Effector memory CD8-positive, alpha-beta T cell (primary cell): Measurements from ENCODE around the gene HIGD1B.
"Not testable (repeated sequence)": the region's sequence is repeated elsewhere in the genome, so short reads cannot be mapped to it uniquely, and the experiment has no call there.

ENCODE experiments used
- ATAC-seq: fragments of 150-1000 bp; cut with Tn5 transposase; replicated peaks from 2 replicates; pipeline ENCODE4 v1.10.0; 2021; ENCODE audit warnings: mild to moderate bottlenecking, moderate library complexity
- DNase-seq, 3 experiments: peaks; one replicate each; pipeline ENCODE4 v3.0.0; 2021
- H3K27ac Mint-ChIP-seq, 2 donors: one replicate each; pipeline ENCODE4 v1.8.0; 2022; ENCODE audit warnings: mild to moderate bottlenecking in 2 of 2, mixed read lengths in 2 of 2, moderate library complexity in 2 of 2
- H3K27me3 Mint-ChIP-seq, 2 donors: one replicate each; pipeline ENCODE4 v1.8.0; 2022; ENCODE audit warnings: mixed read lengths in 2 of 2
- H3K36me3 Mint-ChIP-seq: one replicate; pipeline ENCODE4 v1.8.0; 2022; ENCODE audit warnings: mild to moderate bottlenecking, moderate library complexity, mixed read lengths; ENCODE audit not compliant: insufficient read depth
- H3K4me1 Mint-ChIP-seq, 2 donors: one replicate each; pipeline ENCODE4 v1.8.0; 2022; ENCODE audit warnings: low read depth in 2 of 2, mixed read lengths in 2 of 2
- H3K4me3 Mint-ChIP-seq, 2 donors: one replicate each; pipeline ENCODE4 v1.8.0; 2022; ENCODE audit warnings: mild to moderate bottlenecking in 2 of 2, mixed read lengths in 2 of 2, moderate library complexity in 2 of 2
- H3K9me3 Mint-ChIP-seq, 2 donors: one replicate each; pipeline ENCODE4 v1.8.0; 2022; ENCODE audit warnings: mixed read lengths in 2 of 2
- total RNA-seq, 9 experiments: gene quantifications; one replicate each; lab custom pipeline; 2026; lab: John Stamatoyannopoulos, UW

The HIGD1B gene
- 0 reads per million in 9 experiments for total RNA-seq

- Mint-ChIP-seq H3K9me3 (no peaks in the 10 kb centered on the region), H3K27me3 (no peaks in the 10 kb centered on the region), H3K4me3 (no peak within 1 kb of the TSS), H3K27ac (peak within 1 kb of the TSS; percentile 49 to 78), H3K4me1 (peaks cover 0 to 5% of the 10 kb centered on the region in 2 donors), H3K36me3 (peaks cover 21% of the 10 kb centered on the region)
- ATAC-seq (no peak), DNase-seq (no peak)
Measured at GRCh38 chr17:44847586-44847985, at the start of gene HIGD1B. HIGD1B (plus strand) TSS chr17:44847883; CDS start chr17:44848153, 270 bp downstream.

- no peaks in the 10 kb centered on the region for H3K36me3 Mint-ChIP-seq
- no peak for ATAC-seq
Measured at GRCh38 chr17:44798356-44798755, 49.3 kb upstream of the HIGD1B start.

DNA sequence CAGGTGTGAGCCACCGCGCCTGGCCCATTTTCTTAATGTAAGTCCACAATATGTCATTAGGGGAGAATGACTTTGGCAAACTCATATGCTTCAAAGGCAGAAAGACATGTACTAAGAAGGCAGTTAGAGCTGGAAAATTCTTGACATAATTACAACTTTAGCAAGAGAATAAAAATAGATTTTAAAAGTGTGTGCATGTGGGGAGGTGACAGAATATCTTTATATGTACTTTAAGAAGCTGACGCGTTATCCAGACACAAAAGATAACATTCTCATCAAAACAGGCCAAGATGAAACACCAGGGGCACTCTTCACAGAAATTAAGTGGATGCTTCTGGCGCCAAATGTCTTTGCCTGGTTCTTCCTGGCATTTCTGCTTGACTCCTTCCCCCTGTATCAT is 45.8 kb upstream of the HIGD1B start:
- Mint-ChIP-seq H3K4me1 (no peaks in the 10 kb centered on the region), H3K27me3 (peaks cover 13 to 35% of the 10 kb centered on the region in 2 donors)
- no peak for ATAC-seq

More at GRCh38 chr17:44798356-44798755, 49.3 kb upstream of the HIGD1B start:
- no peak for DNase-seq
- Mint-ChIP-seq H3K4me3 (no peak overlapping the region), H3K9me3 (no peaks in the 10 kb centered on the region), H3K27me3 (peaks cover 0 to 39% of the 10 kb centered on the region in 2 donors), H3K4me1 (no peaks in the 10 kb centered on the region), H3K27ac (no peak overlapping the region)

GRCh38 chr17:44804302-44805089 is 43.2 kb upstream of the HIGD1B start:
- no peak for ATAC-seq

More for the DNA sequence above, 45.8 kb upstream of the HIGD1B start:
- Mint-ChIP-seq H3K27ac (no peak overlapping the region), H3K36me3 (no peaks in the 10 kb centered on the region), H3K4me3 (no peak overlapping the region), H3K9me3 (no peaks in the 10 kb centered on the region)
- DNase-seq: no peak

GRCh38 chr17:44807093-44807816 is 40.4 kb upstream of the HIGD1B start:
- Mint-ChIP-seq H3K9me3 (no peaks in the 10 kb centered on the region), H3K4me1 (no peaks in the 10 kb centered on the region), H3K27me3 (peaks cover 26 to 49% of the 10 kb centered on the region in 2 donors), H3K36me3 (no peaks in the 10 kb centered on the region), H3K4me3 (no peak overlapping the region), H3K27ac (no peak overlapping the region)
- ATAC-seq (no peak), DNase-seq (no peak)

More at GRCh38 chr17:44804302-44805089, 43.2 kb upstream of the HIGD1B start:
- Mint-ChIP-seq H3K4me1 (no peaks in the 10 kb centered on the region), H3K4me3 (no peak overlapping the region), H3K27me3 (peaks cover 26 to 39% of the 10 kb centered on the region in 2 donors), H3K27ac (no peak overlapping the region), H3K9me3 (no peaks in the 10 kb centered on the region), H3K36me3 (no peaks in the 10 kb centered on the region)
- DNase-seq: no peak

DNA sequence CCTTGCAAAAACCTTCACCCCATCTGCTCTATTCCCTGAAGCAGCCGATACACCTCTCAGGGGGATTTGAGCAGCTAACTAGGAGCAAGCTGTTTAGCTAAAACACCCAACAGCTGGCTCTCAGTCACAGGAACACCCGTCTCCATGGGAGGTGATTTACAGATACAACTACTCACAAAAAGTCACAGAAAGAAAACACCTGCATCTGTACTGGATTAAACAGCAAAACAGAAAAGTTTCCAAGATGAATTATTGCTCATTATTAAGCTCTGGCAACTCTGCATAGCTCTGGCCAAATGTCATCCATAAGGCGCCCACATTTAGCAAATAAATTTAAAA is 39.9 kb upstream of the HIGD1B start:
- H3K36me3 Mint-ChIP-seq: no peaks in the 10 kb centered on the region
- no peak overlapping the region for H3K4me3 Mint-ChIP-seq
- H3K9me3 Mint-ChIP-seq: no peaks in the 10 kb centered on the region
- DNase-seq (no peak), ATAC-seq (no peak)
- peaks cover 26 to 53% of the 10 kb centered on the region in 2 donors for H3K27me3 Mint-ChIP-seq
- H3K27ac Mint-ChIP-seq: no peak overlapping the region
- H3K4me1 Mint-ChIP-seq: no peaks in the 10 kb centered on the region

DNA sequence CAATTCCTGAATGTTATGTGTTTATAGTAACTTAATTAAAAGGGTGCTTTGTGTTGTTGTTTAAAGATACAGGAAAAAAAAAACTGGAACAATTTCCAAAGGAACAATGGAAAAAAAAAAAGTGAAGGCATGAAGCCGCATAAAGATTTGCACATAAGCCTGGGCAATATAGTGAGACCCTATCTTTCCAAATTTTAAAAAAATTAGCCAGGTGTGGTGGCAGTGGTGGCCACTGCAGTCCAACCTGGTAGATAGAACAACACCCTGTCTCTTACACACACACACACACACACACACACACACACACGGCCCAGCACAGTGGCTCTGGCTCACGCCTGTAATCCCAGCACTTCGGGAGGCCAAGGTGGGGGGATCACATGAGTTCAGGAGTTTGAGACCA is 39.5 kb upstream of the HIGD1B start:
- Mint-ChIP-seq H3K4me1 (no peaks in the 10 kb centered on the region), H3K36me3 (no peaks in the 10 kb centered on the region), H3K4me3 (no peak overlapping the region), H3K27ac (no peak overlapping the region), H3K9me3 (no peaks in the 10 kb centered on the region), H3K27me3 (peaks cover 26 to 57% of the 10 kb centered on the region in 2 donors)
- ATAC-seq (no peak), DNase-seq (no peak)

GRCh38 chr17:44808656-44809388 is 38.9 kb upstream of the HIGD1B start:
- not testable (repeated sequence) for H3K9me3 Mint-ChIP-seq, H3K4me1 Mint-ChIP-seq, DNase-seq, ATAC-seq, H3K27ac Mint-ChIP-seq, H3K4me3 Mint-ChIP-seq, H3K36me3 Mint-ChIP-seq
- H3K27me3 Mint-ChIP-seq: peaks cover 26 to 61% of the 10 kb centered on the region in 2 donors

- ATAC-seq (no peak), DNase-seq (no peak)
- no peak overlapping the region for H3K4me3 Mint-ChIP-seq
- H3K36me3 Mint-ChIP-seq: no peaks in the 10 kb centered on the region
- H3K27ac Mint-ChIP-seq: no peak overlapping the region
- peaks cover 15 to 34% of the 10 kb centered on the region in 2 donors for H3K27me3 Mint-ChIP-seq
- H3K4me1 Mint-ChIP-seq: no peaks in the 10 kb centered on the region
- H3K9me3 Mint-ChIP-seq: no peaks in the 10 kb centered on the region
Measured at GRCh38 chr17:44812263-44812662, 35.4 kb upstream of the HIGD1B start.

DNA sequence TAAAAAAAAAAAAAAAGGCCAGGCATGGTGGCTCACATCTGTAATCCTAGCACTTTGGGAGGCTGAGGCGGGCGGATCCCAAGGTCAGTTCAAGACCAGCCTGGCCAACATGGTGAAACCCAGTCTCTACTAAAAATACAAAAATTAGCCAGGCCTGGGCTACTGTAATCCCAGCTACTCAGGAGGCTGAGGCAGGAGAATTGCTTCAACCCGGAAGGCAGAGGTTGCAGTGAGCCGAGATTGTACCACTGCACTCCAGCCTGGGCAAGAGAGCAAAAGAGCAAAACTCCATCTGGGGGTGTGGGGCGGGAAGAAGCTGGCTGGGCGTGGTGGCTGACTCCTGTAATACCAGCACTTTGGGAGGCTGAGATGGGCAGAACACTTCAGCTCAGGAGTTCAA is 29.2 kb upstream of the HIGD1B start:
- H3K27me3 Mint-ChIP-seq: peaks cover 16 to 22% of the 10 kb centered on the region in 2 donors
- H3K4me3 Mint-ChIP-seq, H3K9me3 Mint-ChIP-seq, ATAC-seq, H3K4me1 Mint-ChIP-seq, H3K36me3 Mint-ChIP-seq, H3K27ac Mint-ChIP-seq, DNase-seq: not testable (repeated sequence)

- H3K27ac Mint-ChIP-seq: no peak overlapping the region
- no peak overlapping the region for H3K4me3 Mint-ChIP-seq
- no peaks in the 10 kb centered on the region for H3K9me3 Mint-ChIP-seq
- no peaks in the 10 kb centered on the region for H3K36me3 Mint-ChIP-seq
- no peak for DNase-seq
- peaks cover 15 to 30% of the 10 kb centered on the region in 2 donors for H3K27me3 Mint-ChIP-seq
- no peaks in the 10 kb centered on the region for H3K4me1 Mint-ChIP-seq
- no peak for ATAC-seq
Measured at GRCh38 chr17:44820631-44821212, 27.0 kb upstream of the HIGD1B start.

GRCh38 chr17:44825236-44825635 is 22.4 kb upstream of the HIGD1B start:
- H3K9me3 Mint-ChIP-seq, ATAC-seq, H3K36me3 Mint-ChIP-seq, H3K4me3 Mint-ChIP-seq, DNase-seq, H3K27ac Mint-ChIP-seq, H3K4me1 Mint-ChIP-seq: not testable (repeated sequence)
- H3K27me3 Mint-ChIP-seq: peaks cover 37 to 42% of the 10 kb centered on the region in 2 donors

GRCh38 chr17:44826123-44826790 is 21.4 kb upstream of the HIGD1B start:
- Mint-ChIP-seq H3K9me3 (no peaks in the 10 kb centered on the region), H3K4me1 (peaks cover 7 to 8% of the 10 kb centered on the region in 2 donors), H3K4me3 (no peak overlapping the region), H3K36me3 (no peaks in the 10 kb centered on the region), H3K27me3 (peaks cover 42 to 52% of the 10 kb centered on the region in 2 donors), H3K27ac (no peak overlapping the region)
- ATAC-seq (no peak), DNase-seq (no peak)
